Measurements from ENCODE around the gene GPR137C.

DNA sequence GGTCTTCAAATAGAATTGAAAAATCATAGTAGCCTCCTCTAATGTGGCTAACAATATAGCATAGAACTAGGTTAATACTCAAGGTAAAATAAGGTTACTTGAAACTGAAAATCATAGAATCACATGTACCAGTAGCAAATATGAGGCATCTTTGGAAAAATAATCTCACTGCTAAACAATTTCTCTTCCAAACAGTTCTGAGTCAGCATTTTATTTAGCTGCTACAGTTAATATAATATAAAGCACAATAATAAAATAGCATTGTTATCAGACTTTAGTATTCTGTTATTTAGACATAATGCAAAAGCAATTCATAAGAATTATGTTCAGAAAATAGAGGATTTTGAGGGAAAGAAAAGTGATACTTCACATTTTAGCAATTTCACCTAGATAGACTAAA lies 107.7 kb downstream of the GPR137C start:
- no peak for TF ChIP-seq CTCF (IDR thresholded peaks at IDR 0.05)
- TF ChIP-seq POLR2A (IDR thresholded peaks at IDR 0.05) = no peak
- TF ChIP-seq EP300 (IDR thresholded peaks at IDR 0.05) = no peak

Data from tibial nerve (tissue), 4 donors.